Stomach (tissue), 9 donors: ENCODE results near the gene PRDM5. TPM values are rescaled to one million over a fixed set of nuclear protein-coding genes. Genes with fewer than 3 reads are reported as not detected.

Experiments used
- DNase-seq, 2 donors: peaks; one replicate each; pipeline versions ENCODE4 v3.0.0 to v3.0.0-alpha.2; 2013 to 2019
- H3K27ac ChIP-seq, 5 donors: fragments of 200-600 bp in 4 of 5; sonication (generic) in 4 of 5; one replicate each; pipeline ENCODE4 v1.5.1; 2013 to 2019; ENCODE audit warnings: mild to moderate bottlenecking in 1 of 5, moderate library complexity in 1 of 5
- H3K27me3 ChIP-seq, 3 donors: fragments of 200-600 bp; sonication (generic); one replicate each; pipeline ENCODE4 v1.5.1; 2017 to 2019; ENCODE audit warnings: mixed run types in 1 of 3
- H3K36me3 ChIP-seq, 4 donors: fragments of 200-600 bp; sonication (generic); 1 replicate in 3 of 4; 2 replicates in 1 of 4; pipeline ENCODE4 v1.5.1; 2016 to 2019
- H3K4me1 ChIP-seq, 4 donors: fragments of 200-600 bp; sonication (generic); one replicate each; pipeline ENCODE4 v1.5.1; 2016 to 2019
- H3K4me3 ChIP-seq, 4 donors: fragments of 200-600 bp; sonication (generic) in 3 of 4; one replicate each; pipeline ENCODE4 v1.5.1; 2016 to 2019; ENCODE audit warnings: mild to moderate bottlenecking in 1 of 4
- H3K9me3 ChIP-seq, 4 donors: fragments of 200-600 bp; sonication (generic); one replicate each; pipeline ENCODE4 v1.5.1; 2016 to 2019
- EP300 ChIP-seq: sonication (generic); formaldehyde crosslinking; IDR thresholded peaks from one replicate; pipeline ENCODE4 v1.6.1; 2017; ENCODE audit warnings: antibody characterized with exemption
- POLR2A ChIP-seq, 4 donors: fragments of 450-650 bp; IDR thresholded peaks; one replicate each; pipeline ENCODE4 v1.6.1; 2016; ENCODE audit warnings: antibody characterized with exemption in 4 of 4, control low read depth in 2 of 4, mild to moderate bottlenecking in 1 of 4, moderate library complexity in 1 of 4
- POLR2AphosphoS5 ChIP-seq, 3 donors: sonication (generic); formaldehyde crosslinking; IDR thresholded peaks; one replicate each; pipeline ENCODE4 v1.6.1; 2016; ENCODE audit warnings: antibody characterized with exemption in 3 of 3
- WGBS, 5 donors: extraction: QIAGEN DNeasy Blood & Tissue Kit in 3 of 5; methylation state at CpG; one replicate each; pipeline versions ENCODE4 v1.1.5 to v1.1.7; 2013 to 2018; 5-methylcytosine and 5-hydroxymethylcytosine counted together
- intact Hi-C: fragments of 100-400 bp; cut with DNase I; formaldehyde crosslinking; loops from one replicate; pipeline ENCODE4 v1.15.1; 2023; ENCODE audit warnings: low total_unique reads
- polyA plus RNA-seq, 3 donors: library from polyadenylated mRNA; stranded (reverse); fragments of 200-250 nt; gene quantifications; one replicate each; pipeline ENCODE4 v1.2.3, GENCODE V29; 2013
- total RNA-seq, 5 donors: library from RNA; depleted of rRNA; stranded (reverse); fragments of >200 nt; gene quantifications; one replicate each; pipeline versions ENCODE4 v1.1.0 to v1.2.3, GENCODE V29; 2014 to 2016
- TF ChIP-seq, protein P1 (sequence below), 7 experiments: fragments of 450-650 bp in 4 of 7; fragments of 200-600 bp in 3 of 7; sonication (generic) in 3 of 7; IDR thresholded peaks; one replicate each; pipeline ENCODE4 v1.5.1; 2016 to 2019; ENCODE audit warnings: antibody characterized with exemption in 7 of 7, control low read depth in 2 of 7, mild to moderate bottlenecking in 1 of 7
- donor health status: healthy with polysubstance abuse.
- donor health status: Bipolar disorder and iron deficiency.
- donor health status: healthy.

PRDM5 gene
- total and polyA plus RNA-seq, 8 donors: 1.5 to 64.7 (median 10.7) TPM

- peaks cover 0 to 5% (median 0%) of the 10 kb centered on the region in 4 donors for H3K36me3 ChIP-seq
- H3K27ac ChIP-seq: no peak overlapping the region
- DNase-seq: no peak
- no peaks in the 10 kb centered on the region for H3K9me3 ChIP-seq
- intact Hi-C loops: no loop called here
- no peaks in the 10 kb centered on the region for H3K27me3 ChIP-seq
- WGBS, 5 donors: 91 to 97% (median 92%) methylated on average over 4 of the region's 4 CpGs
- H3K4me1 ChIP-seq: no peaks in the 10 kb centered on the region
- H3K4me3 ChIP-seq: no peak overlapping the region
- TF ChIP-seq, protein P1, sequence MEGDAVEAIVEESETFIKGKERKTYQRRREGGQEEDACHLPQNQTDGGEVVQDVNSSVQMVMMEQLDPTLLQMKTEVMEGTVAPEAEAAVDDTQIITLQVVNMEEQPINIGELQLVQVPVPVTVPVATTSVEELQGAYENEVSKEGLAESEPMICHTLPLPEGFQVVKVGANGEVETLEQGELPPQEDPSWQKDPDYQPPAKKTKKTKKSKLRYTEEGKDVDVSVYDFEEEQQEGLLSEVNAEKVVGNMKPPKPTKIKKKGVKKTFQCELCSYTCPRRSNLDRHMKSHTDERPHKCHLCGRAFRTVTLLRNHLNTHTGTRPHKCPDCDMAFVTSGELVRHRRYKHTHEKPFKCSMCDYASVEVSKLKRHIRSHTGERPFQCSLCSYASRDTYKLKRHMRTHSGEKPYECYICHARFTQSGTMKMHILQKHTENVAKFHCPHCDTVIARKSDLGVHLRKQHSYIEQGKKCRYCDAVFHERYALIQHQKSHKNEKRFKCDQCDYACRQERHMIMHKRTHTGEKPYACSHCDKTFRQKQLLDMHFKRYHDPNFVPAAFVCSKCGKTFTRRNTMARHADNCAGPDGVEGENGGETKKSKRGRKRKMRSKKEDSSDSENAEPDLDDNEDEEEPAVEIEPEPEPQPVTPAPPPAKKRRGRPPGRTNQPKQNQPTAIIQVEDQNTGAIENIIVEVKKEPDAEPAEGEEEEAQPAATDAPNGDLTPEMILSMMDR (IDR thresholded peaks at IDR 0.05): no peak
- TF ChIP-seq POLR2A (IDR thresholded peaks at IDR 0.05): no peak
- TF ChIP-seq POLR2AphosphoS5 (IDR thresholded peaks at IDR 0.05): no peak
- no peak for TF ChIP-seq EP300
Measured at GRCh38 chr4:120897981-120898719, 24.4 kb downstream of the PRDM5 start.

- no peak overlapping the region for H3K4me3 ChIP-seq
- intact Hi-C loops: no loop called here
- TF ChIP-seq EP300 (no peak), POLR2A (IDR thresholded peaks at IDR 0.05) (no peak), POLR2AphosphoS5 (IDR thresholded peaks at IDR 0.05) (no peak)
- TF ChIP-seq, protein P1 (IDR thresholded peaks at IDR 0.05): no peak
Measured at GRCh38 chr4:120895554-120895953, 27.0 kb downstream of the PRDM5 start.

GRCh38 chr4:120893314-120893713 is 29.2 kb downstream of the PRDM5 start:
- H3K27me3 ChIP-seq: no peaks in the 10 kb centered on the region
- no peak overlapping the region for H3K27ac ChIP-seq
- H3K36me3 ChIP-seq: no peaks in the 10 kb centered on the region
- 76 to 99% (median 97%) methylated on average over 2 of the region's 2 CpGs for WGBS, 5 donors
- TF ChIP-seq POLR2AphosphoS5 (IDR thresholded peaks at IDR 0.05): no peak
- TF ChIP-seq, protein P1 (IDR thresholded peaks at IDR 0.05): no peak
- TF ChIP-seq POLR2A (IDR thresholded peaks at IDR 0.05): no peak
- TF ChIP-seq EP300: no peak
- no peaks in the 10 kb centered on the region for H3K4me1 ChIP-seq
- intact Hi-C loops: no loop called here
- H3K4me3 ChIP-seq: no peak overlapping the region
- DNase-seq: no peak
- peaks cover 0 to 4% (median 2%) of the 10 kb centered on the region in 4 donors for H3K9me3 ChIP-seq

More at GRCh38 chr4:120895554-120895953, 27.0 kb downstream of the PRDM5 start:
- Histone ChIP-seq H3K36me3 (peaks cover 0 to 5% (median 0%) of the 10 kb centered on the region in 4 donors), H3K4me1 (no peaks in the 10 kb centered on the region), H3K9me3 (no peaks in the 10 kb centered on the region), H3K27ac (no peak overlapping the region), H3K27me3 (no peaks in the 10 kb centered on the region)
- DNase-seq: no peak
- WGBS, 5 donors: 89 to 94% (median 91%) methylated on average over 2 of the region's 2 CpGs

DNA sequence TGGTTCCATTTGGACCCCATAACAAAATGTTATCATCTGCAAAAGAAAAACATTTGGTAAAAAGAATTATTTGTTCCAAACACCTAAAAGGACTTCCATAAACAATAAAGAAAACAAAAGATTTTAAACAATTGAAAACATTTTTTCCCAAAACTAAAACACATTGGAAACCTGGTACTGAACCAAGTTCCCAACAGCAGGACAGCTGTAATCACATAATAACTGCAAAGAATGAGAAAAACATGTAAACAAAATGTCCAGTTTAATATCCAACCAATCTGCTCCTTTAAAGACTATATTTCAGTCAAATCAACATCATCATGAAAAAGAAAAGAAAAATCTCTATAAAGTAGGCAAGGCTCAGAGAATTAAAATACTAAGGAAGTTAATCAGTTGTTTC is 36.3 kb downstream of the PRDM5 start:
- no peak overlapping the region for H3K27ac ChIP-seq
- no peak for TF ChIP-seq POLR2AphosphoS5 (IDR thresholded peaks at IDR 0.05)
- TF ChIP-seq, protein P1 (IDR thresholded peaks at IDR 0.05): no peak
- no peak for TF ChIP-seq POLR2A (IDR thresholded peaks at IDR 0.05)
- TF ChIP-seq EP300: no peak
- no peaks in the 10 kb centered on the region for H3K27me3 ChIP-seq
- intact Hi-C loops: no loop called here
- H3K4me3 ChIP-seq: no peak overlapping the region
- peaks cover 0 to 4% (median 2%) of the 10 kb centered on the region in 4 donors for H3K9me3 ChIP-seq
- no peaks in the 10 kb centered on the region for H3K4me1 ChIP-seq
- peaks cover 0 to 6% (median 4%) of the 10 kb centered on the region in 4 donors for H3K36me3 ChIP-seq
- DNase-seq: no peak
